GM12878 (cell line): ENCODE measurements around the gene TPP2. TPM values are rescaled to one million over a fixed set of nuclear protein-coding genes. Genes with fewer than 3 reads are reported as not detected.
A peak's percentile ranks its signal among the peaks of the same experiment; 100 is the strongest.

Experiments
- ATAC-seq: fragments of 200-7000 bp; cut with Tn5 transposase; 3 replicates; pipeline ENCODE4 v1.9.1; 2020; ENCODE audit warnings: mild to moderate bottlenecking, moderate library complexity
- BruUV-seq: library from RNA; stranded (reverse); fragments of 400-500 nt; replicated peaks from 2 replicates; lab custom pipeline; 2021; lab: Mats Ljungman, UMichigan
- CTCF ChIA-PET: fragments of 300-600 bp; sonication (Branson Sonifier 250); formaldehyde crosslinking; extraction: SDS; loops from one replicate; lab custom pipeline; 2021; ENCODE audit warnings: inconsistent platforms; lab: Yijun Ruan, JAX
- POLR2A ChIA-PET: fragments of 350-600 bp; formaldehyde crosslinking; extraction: SDS; loops from one replicate; lab custom pipeline; 2021; ENCODE audit warnings: inconsistent platforms; lab: Charles Lee
- RAD21 ChIA-PET: fragments of 300-600 bp; sonication (Branson Sonifier 250); formaldehyde crosslinking; loops from one replicate; lab custom pipeline; 2023; ENCODE audit warnings: antibody characterized with exemption; ENCODE audit not compliant: unreplicated experiment; lab: Charles Lee
- SMC1A ChIA-PET: fragments of 300-600 bp; sonication (Branson Sonifier 250); formaldehyde crosslinking; loops from one replicate; lab custom pipeline; 2023; ENCODE audit not compliant: unreplicated experiment, uncharacterized antibody; lab: Charles Lee
- DNase-seq: peaks from one replicate; pipeline ENCODE4 v3.0.0-alpha.2; 2011; ENCODE audit warnings: low read depth, low spot score
- FAIRE-seq: peaks from 3 replicates; lab custom pipeline; 2011; peaks lifted over from hg19 to GRCh38; lab: Jason Lieb, UNC
- H2AFZ ChIP-seq: 2 replicates; pipeline ENCODE4 v1.6.0; 2011; ENCODE audit warnings: low read depth, low read length, control low read depth; ENCODE audit not compliant: control insufficient read depth
- H3K27ac ChIP-seq: 2 replicates; pipeline ENCODE4 v1.5.1; 2011; ENCODE audit warnings: control low read depth; ENCODE audit not compliant: control insufficient read depth, insufficient read depth
- H3K27me3 ChIP-seq, 2 experiments: replicated peaks in 1 of 2; 2 replicates each; pipeline versions ENCODE4 v1.6.0 to v1.6.1; 2011; ENCODE audit warnings: low read length in 1 of 2; ENCODE audit not compliant: control insufficient read depth in 2 of 2, insufficient read depth in 2 of 2
- H3K36me3 ChIP-seq, 2 experiments: 2 replicates each; pipeline ENCODE4 v1.5.1; 2011; ENCODE audit warnings: low read length in 1 of 2; ENCODE audit not compliant: control insufficient read depth in 2 of 2, insufficient read depth in 2 of 2
- H3K4me1 ChIP-seq: 2 replicates; pipeline ENCODE4 v1.6.1; 2011; ENCODE audit warnings: mild to moderate bottlenecking, low read length, moderate library complexity, mixed read lengths; ENCODE audit not compliant: control insufficient read depth, insufficient read depth
- H3K4me2 ChIP-seq: 2 replicates; pipeline ENCODE4 v1.6.0; 2011; ENCODE audit warnings: control low read depth; ENCODE audit not compliant: control insufficient read depth, insufficient read depth
- H3K4me3 ChIP-seq: fragments of 200-600 bp; sonication (generic); 2 replicates; pipeline ENCODE4 v1.5.1; 2016
- H3K79me2 ChIP-seq: 2 replicates; pipeline ENCODE4 v1.6.0; 2011; ENCODE audit warnings: low read length; ENCODE audit not compliant: control insufficient read depth, insufficient read depth
- H3K9ac ChIP-seq: 2 replicates; pipeline ENCODE4 v1.8.0; 2011; ENCODE audit warnings: low read length, control low read depth, mixed read lengths; ENCODE audit not compliant: control insufficient read depth, insufficient read depth
- H3K9me3 ChIP-seq: replicated peaks from 3 replicates; pipeline ENCODE4 v1.5.1; 2011; ENCODE audit warnings: mild to moderate bottlenecking, low read length; ENCODE audit not compliant: control insufficient read depth, insufficient read depth
- H4K20me1 ChIP-seq: 2 replicates; pipeline ENCODE4 v1.6.0; 2011; ENCODE audit not compliant: control insufficient read depth, insufficient read depth
- CREM ChIP-seq: IDR thresholded peaks from 2 replicates; pipeline ENCODE4 v1.6.1; 2014; ENCODE audit warnings: antibody characterized with exemption, low read depth
- HSF1 ChIP-seq: fragments of 150-350 bp; IDR thresholded peaks from 2 replicates; pipeline ENCODE4 v1.6.1; 2014; ENCODE audit warnings: mild to moderate bottlenecking, low read depth, low read length
- MXI1 ChIP-seq: fragments of 150-350 bp; IDR thresholded peaks from 2 replicates; pipeline ENCODE4 v1.6.1; 2011; ENCODE audit warnings: low read depth, mild to moderate bottlenecking, inconsistent platforms, low read length, improper control_type of control experiment
- NRF1 ChIP-seq: conservative IDR thresholded peaks from 2 replicates; pipeline ENCODE4 v1.6.1; 2011; ENCODE audit warnings: mild to moderate bottlenecking, low read depth, low read length, improper control_type of control experiment
- RAD21 ChIP-seq: IDR thresholded peaks from 2 replicates; pipeline ENCODE4 v1.6.1; 2011; ENCODE audit warnings: mild to moderate bottlenecking, low read depth, low read length, moderate library complexity; ENCODE audit not compliant: insufficient read depth
- RELB ChIP-seq: fragments of 450-650 bp; IDR thresholded peaks from 2 replicates; pipeline ENCODE4 v1.6.1; 2017; ENCODE audit warnings: low read depth, mild to moderate bottlenecking, moderate library complexity
- SIX5 ChIP-seq: IDR thresholded peaks from 2 replicates; pipeline ENCODE4 v1.6.1; 2011; ENCODE audit warnings: mild to moderate bottlenecking, low read depth, low read length, moderate library complexity; ENCODE audit not compliant: severe bottlenecking
- SMC3 ChIP-seq: IDR thresholded peaks from 2 replicates; pipeline ENCODE4 v1.6.1; 2011; ENCODE audit warnings: low read length, improper control_type of control experiment, borderline replicate concordance
- SP1 ChIP-seq: IDR thresholded peaks from one replicate; pipeline ENCODE4 v1.6.1; 2011; ENCODE audit warnings: low read depth, low read length
- WGBS: methylation state at CpG from one replicate; pipeline ENCODE4 v1.1.6; 2016; ENCODE audit warnings: low lambda C conversion rate; ENCODE audit not compliant: insufficient replicate concordance, insufficient coverage; ENCODE audit errors: missing lambda C conversion rate; 5-methylcytosine and 5-hydroxymethylcytosine counted together
- in situ Hi-C: fragments of 300-500 bp; cut with MboI; formaldehyde crosslinking; loops from 9 replicates; pipeline ENCODE4 v1.14.3; 2018; ENCODE audit warnings: mixed read lengths
- intact Hi-C: fragments of 100-400 bp; cut with micrococcal nuclease; formaldehyde crosslinking; loops from one replicate; pipeline ENCODE4 v1.14.2; 2022; ENCODE audit not compliant: unreplicated experiment
- polyA plus RNA-seq, 11 experiments: library from polyadenylated mRNA; depleted of rRNA in 4 of 11; unstranded in 6 of 11; stranded (reverse) in 5 of 11; fragments of >200 nt; fragmentation: Nextera tagmentation in 4 of 11; fragmentation: Illumina TruSeq in 1 of 11; extraction: Ambion mirVana in 4 of 11; extraction: Trizol in 1 of 11; gene quantifications; 1 replicate in 1 of 11; 2 replicates in 10 of 11; pipeline versions ENCODE4 v1.2.1 to v1.2.3, GENCODE V29; 2011 to 2016; ENCODE audit warnings: inconsistent platforms in 2 of 11, missing spikeins in 2 of 11, low read depth in 1 of 11
- total RNA-seq, 4 experiments: library from RNA; depleted of rRNA in 3 of 4; stranded (reverse); fragments of >200 nt in 3 of 4; fragmentation: Illumina TruSeq in 1 of 4; extraction: Trizol in 1 of 4; gene quantifications; 2 replicates each; pipeline versions ENCODE4 v1.2.1 to v1.2.3, GENCODE V29; 2013 to 2021
- TF ChIP-seq, protein P1 (sequence below), 3 experiments: IDR thresholded peaks in 2 of 3; conservative IDR thresholded peaks in 1 of 3; 2 replicates each; pipeline ENCODE4 v1.5.1; 2011; ENCODE audit warnings: low read depth in 3 of 3, low read length in 3 of 3, mild to moderate bottlenecking in 3 of 3, control low read depth in 2 of 3, moderate library complexity in 2 of 3, inconsistent platforms in 1 of 3, mixed read lengths in 1 of 3; ENCODE audit not compliant: control insufficient read depth in 2 of 3, insufficient read depth in 1 of 3; ENCODE audit errors: extremely low read depth in 1 of 3

The TPP2 gene
- total and polyA plus RNA-seq, 10 of the 15 experiments (the other 5 are each of a cell fraction or from before 2014, with no cell fraction given), result 18.4 to 82.3 (median 55.4) TPM

GRCh38 chr13:102724923-102725322, 128.1 kb downstream of the TPP2 start:
- 50% methylated on average over 6 of the region's 6 CpGs for WGBS
- Histone ChIP-seq H3K27me3 (no peaks in the 10 kb centered on the region; a peak in 1 of 4 replicates), H3K9me3 (no peaks in the 10 kb centered on the region)
- in situ Hi-C loops, result no loop called here
- TF ChIP-seq SP1, result no peak
- TF ChIP-seq RAD21, result peak; percentile 54
- no peak for TF ChIP-seq CREM
- TF ChIP-seq NRF1, result no peak
- no peak for TF ChIP-seq MXI1
- TF ChIP-seq HSF1, result no peak
- peak; percentile 39; the same call in 1 of the 2 replicates for TF ChIP-seq SMC3
- TF ChIP-seq RELB, result no peak
- TF ChIP-seq, protein P1, sequence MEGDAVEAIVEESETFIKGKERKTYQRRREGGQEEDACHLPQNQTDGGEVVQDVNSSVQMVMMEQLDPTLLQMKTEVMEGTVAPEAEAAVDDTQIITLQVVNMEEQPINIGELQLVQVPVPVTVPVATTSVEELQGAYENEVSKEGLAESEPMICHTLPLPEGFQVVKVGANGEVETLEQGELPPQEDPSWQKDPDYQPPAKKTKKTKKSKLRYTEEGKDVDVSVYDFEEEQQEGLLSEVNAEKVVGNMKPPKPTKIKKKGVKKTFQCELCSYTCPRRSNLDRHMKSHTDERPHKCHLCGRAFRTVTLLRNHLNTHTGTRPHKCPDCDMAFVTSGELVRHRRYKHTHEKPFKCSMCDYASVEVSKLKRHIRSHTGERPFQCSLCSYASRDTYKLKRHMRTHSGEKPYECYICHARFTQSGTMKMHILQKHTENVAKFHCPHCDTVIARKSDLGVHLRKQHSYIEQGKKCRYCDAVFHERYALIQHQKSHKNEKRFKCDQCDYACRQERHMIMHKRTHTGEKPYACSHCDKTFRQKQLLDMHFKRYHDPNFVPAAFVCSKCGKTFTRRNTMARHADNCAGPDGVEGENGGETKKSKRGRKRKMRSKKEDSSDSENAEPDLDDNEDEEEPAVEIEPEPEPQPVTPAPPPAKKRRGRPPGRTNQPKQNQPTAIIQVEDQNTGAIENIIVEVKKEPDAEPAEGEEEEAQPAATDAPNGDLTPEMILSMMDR (IDR thresholded peaks at IDR 0.05 in 2 of 3, conservative IDR thresholded peaks at IDR 0.05 in 1 of 3; ENCODE audit: control insufficient read depth in 2 of 3, extremely low read depth in 1 of 3, insufficient read depth in 1 of 3, low read depth in 3 of 3, low read length in 3 of 3), result peak; percentile 22 to 49 (median 38); a peak in 4 of 6 replicates
- no peak for TF ChIP-seq SIX5
- TF ChIP-seq, all 136 proteins: peak for 3
- no peak overlapping the region for H3K4me2 ChIP-seq
- peak; percentile 69 for ATAC-seq
- SMC1A ChIA-PET, result interaction anchor here (0.5 to 1.5 kb wide), 5 partner anchors 124 to 145 kb away, joined by 3 to 7 read pairs (median 3); partner anchors contain the start of gene TPP2
- no peaks in the 10 kb centered on the region for H4K20me1 ChIP-seq
- H3K9ac ChIP-seq, result no peak overlapping the region
- H3K36me3 ChIP-seq, result no peaks in the 10 kb centered on the region
- RAD21 ChIA-PET, result interaction anchor here (0.7 to 1.4 kb wide), 6 partner anchors 44 to 145 kb away, joined by 3 to 4 read pairs (median 4); no protein-coding TSS in a partner anchor
- no peak overlapping the region for H3K27ac ChIP-seq
- no peak overlapping the region for H2AFZ ChIP-seq
- DNase-seq, result no peak
- POLR2A ChIA-PET, result interaction anchor here (0.6 to 0.7 kb wide), 2 partner anchors 56 to 136 kb away, joined by 3 to 4 read pairs; no protein-coding TSS in a partner anchor
- H3K79me2 ChIP-seq, result no peaks in the 10 kb centered on the region
- CTCF ChIA-PET, result interaction anchor here (0.6 to 1.7 kb wide), 13 partner anchors 8 to 232 kb away, joined by 3 to 8 read pairs (median 3); no protein-coding TSS in a partner anchor
- H3K4me3 ChIP-seq, result no peak overlapping the region
- intact Hi-C loops, result loop anchor here (2.0 kb wide), 1 partner anchor 144 kb away; no protein-coding TSS in a partner anchor
- BruUV-seq, result no TSS peak
- no peak for FAIRE-seq
- H3K4me1 ChIP-seq, result no peaks in the 10 kb centered on the region
